Hepatocyte (in vitro differentiated cells): ENCODE data around the gene ARFIP1.

Experiments
- EZH2phosphoT487 ChIP-seq: fragments of 200-600 bp; sonication (generic); IDR thresholded peaks from one replicate; pipeline ENCODE4 v1.6.1; 2018; ENCODE audit warnings: antibody characterized with exemption, mild to moderate bottlenecking, low read depth, moderate library complexity; ENCODE audit not compliant: unreplicated experiment, severe bottlenecking
- TF ChIP-seq, protein P1 (sequence below): fragments of 200-600 bp; sonication (generic); IDR thresholded peaks from 2 replicates; pipeline ENCODE4 v1.5.1; 2016; ENCODE audit warnings: antibody characterized with exemption, mild to moderate bottlenecking; ENCODE audit not compliant: poor library complexity

DNA sequence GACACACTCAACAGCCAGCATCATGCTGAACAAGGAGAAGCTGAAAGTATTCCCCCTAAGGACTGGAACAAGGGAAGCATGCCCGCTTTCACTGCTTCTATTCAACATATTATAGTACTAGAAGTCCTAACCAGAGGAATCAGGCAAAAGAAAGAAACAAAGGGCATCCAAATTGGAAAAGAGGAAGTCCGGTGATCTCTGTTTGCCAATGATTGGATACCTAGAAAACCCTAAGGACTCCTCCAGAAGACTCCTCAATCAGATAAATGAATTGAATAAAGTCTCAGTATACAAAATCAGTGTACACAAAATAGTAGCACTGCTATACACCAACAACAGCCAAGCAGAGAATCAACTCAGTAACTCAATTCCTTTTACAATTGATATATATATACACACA lies 44.8 kb downstream of the ARFIP1 start:
- TF ChIP-seq, protein P1, sequence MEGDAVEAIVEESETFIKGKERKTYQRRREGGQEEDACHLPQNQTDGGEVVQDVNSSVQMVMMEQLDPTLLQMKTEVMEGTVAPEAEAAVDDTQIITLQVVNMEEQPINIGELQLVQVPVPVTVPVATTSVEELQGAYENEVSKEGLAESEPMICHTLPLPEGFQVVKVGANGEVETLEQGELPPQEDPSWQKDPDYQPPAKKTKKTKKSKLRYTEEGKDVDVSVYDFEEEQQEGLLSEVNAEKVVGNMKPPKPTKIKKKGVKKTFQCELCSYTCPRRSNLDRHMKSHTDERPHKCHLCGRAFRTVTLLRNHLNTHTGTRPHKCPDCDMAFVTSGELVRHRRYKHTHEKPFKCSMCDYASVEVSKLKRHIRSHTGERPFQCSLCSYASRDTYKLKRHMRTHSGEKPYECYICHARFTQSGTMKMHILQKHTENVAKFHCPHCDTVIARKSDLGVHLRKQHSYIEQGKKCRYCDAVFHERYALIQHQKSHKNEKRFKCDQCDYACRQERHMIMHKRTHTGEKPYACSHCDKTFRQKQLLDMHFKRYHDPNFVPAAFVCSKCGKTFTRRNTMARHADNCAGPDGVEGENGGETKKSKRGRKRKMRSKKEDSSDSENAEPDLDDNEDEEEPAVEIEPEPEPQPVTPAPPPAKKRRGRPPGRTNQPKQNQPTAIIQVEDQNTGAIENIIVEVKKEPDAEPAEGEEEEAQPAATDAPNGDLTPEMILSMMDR = no peak
- no peak for TF ChIP-seq EZH2phosphoT487
